ENCODE data around the gene VILL. TPM values are rescaled to one million over a fixed set of nuclear protein-coding genes. Genes with fewer than 3 reads are reported as not detected.

VILL gene
- total RNA-seq, 4 donors from 2014 or later = 0.51 to 4.6 (median 0.66) TPM

- H3K4me1 ChIP-seq = peaks cover 44 to 45% of the 10 kb centered on the region in 2 donors
- peak overlapping the region in 2 of 4 donors; percentile 11 to 66 for H3K27ac ChIP-seq
- intact Hi-C loops (cut with DNase I; ENCODE audit: low total_unique reads) = no loop called here
Measured at GRCh38 chr3:37943631-37944314, 46.8 kb upstream of the VILL start.

GRCh38 chr3:37944391-37944842 lies 46.2 kb upstream of the VILL start:
- H3K36me3 ChIP-seq = no peaks in the 10 kb centered on the region
- no peaks in the 10 kb centered on the region for H3K9me3 ChIP-seq
- peaks cover 44 to 45% of the 10 kb centered on the region in 2 donors for H3K4me1 ChIP-seq
- no peaks in the 10 kb centered on the region for H3K27me3 ChIP-seq
- no peak overlapping the region for H3K4me3 ChIP-seq
- TF ChIP-seq POLR2A (IDR thresholded peaks at IDR 0.05) = no peak
- no peak for TF ChIP-seq CTCF (IDR thresholded peaks at IDR 0.05 in 4 of 5, conservative IDR thresholded peaks at IDR 0.05 in 1 of 5)
- no peak for DNase-seq
- ATAC-seq = peak; percentile 31 to 39
- intact Hi-C loops (cut with DNase I; ENCODE audit: low total_unique reads) (no loop called here), in situ Hi-C loops (cut with MboI; ENCODE audit: low sequenced_read_pairs in 4 of 4) (no loop called here)
- peak overlapping the region; percentile 44 to 73 (median 56) for H3K27ac ChIP-seq

More at GRCh38 chr3:37943631-37944314, 46.8 kb upstream of the VILL start:
- no peak for ATAC-seq
- H3K36me3 ChIP-seq = no peaks in the 10 kb centered on the region
- H3K27me3 ChIP-seq = no peaks in the 10 kb centered on the region
- no peak for DNase-seq
- in situ Hi-C loops (cut with MboI; ENCODE audit: low sequenced_read_pairs in 4 of 4) = no loop called here
- no peaks in the 10 kb centered on the region for H3K9me3 ChIP-seq
- no peak overlapping the region for H3K4me3 ChIP-seq
- no peak for TF ChIP-seq POLR2A (IDR thresholded peaks at IDR 0.05)
- TF ChIP-seq CTCF (IDR thresholded peaks at IDR 0.05 in 4 of 5, conservative IDR thresholded peaks at IDR 0.05 in 1 of 5) = no peak

- no peak for TF ChIP-seq CTCF (IDR thresholded peaks at IDR 0.05 in 4 of 5, conservative IDR thresholded peaks at IDR 0.05 in 1 of 5)
- no peak for TF ChIP-seq POLR2A (IDR thresholded peaks at IDR 0.05)
- H3K4me1 ChIP-seq = peaks cover 40 to 44% of the 10 kb centered on the region in 2 donors
- no peak for ATAC-seq
- H3K27me3 ChIP-seq = no peaks in the 10 kb centered on the region
- H3K36me3 ChIP-seq = no peaks in the 10 kb centered on the region
- no peak for DNase-seq
- H3K4me3 ChIP-seq = no peak overlapping the region
- H3K27ac ChIP-seq = peak overlapping the region; percentile 45 to 73 (median 59)
- intact Hi-C loops (cut with DNase I; ENCODE audit: low total_unique reads) = no loop called here
- in situ Hi-C loops (cut with MboI; ENCODE audit: low sequenced_read_pairs in 4 of 4) = no loop called here
- no peaks in the 10 kb centered on the region for H3K9me3 ChIP-seq
Measured at GRCh38 chr3:37945156-37945806, 45.3 kb upstream of the VILL start.

GRCh38 chr3:37945807-37946530 lies 44.6 kb upstream of the VILL start:
- intact Hi-C loops (cut with DNase I; ENCODE audit: low total_unique reads) = no loop called here
- in situ Hi-C loops (cut with MboI; ENCODE audit: low sequenced_read_pairs in 4 of 4) = no loop called here
- H3K4me1 ChIP-seq = peaks cover 33 to 44% of the 10 kb centered on the region in 2 donors
- H3K27me3 ChIP-seq = no peaks in the 10 kb centered on the region
- no peaks in the 10 kb centered on the region for H3K36me3 ChIP-seq
- H3K27ac ChIP-seq = peak overlapping the region; percentile 45 to 73 (median 59)
- DNase-seq (no peak), ATAC-seq (peak in 1 of 2 donors; percentile 31)
- no peak for TF ChIP-seq CTCF (IDR thresholded peaks at IDR 0.05 in 4 of 5, conservative IDR thresholded peaks at IDR 0.05 in 1 of 5)
- H3K9me3 ChIP-seq = no peaks in the 10 kb centered on the region
- no peak overlapping the region for H3K4me3 ChIP-seq

Measured in gastrocnemius medialis (tissue), 4 donors.